Large intestine (tissue), 3 donors: Measurements from ENCODE around the gene MSLN. TPM values are rescaled to one million over a fixed set of nuclear protein-coding genes. Genes with fewer than 3 reads are reported as not detected.

Experiments
- DNase-seq, 2 donors: peaks; one replicate each; pipeline versions ENCODE4 v3.0.0 to v3.0.0-alpha.2; 2013
- H3K27ac ChIP-seq: one replicate; pipeline ENCODE4 v1.5.1; 2013; ENCODE audit warnings: low read length
- H3K27me3 ChIP-seq: 2 replicates; pipeline ENCODE4 v1.6.1; 2013; ENCODE audit warnings: low read length; ENCODE audit not compliant: control insufficient read depth, insufficient read depth
- H3K36me3 ChIP-seq: 2 replicates; pipeline ENCODE4 v1.6.1; 2013; ENCODE audit warnings: low read length; ENCODE audit not compliant: control insufficient read depth, insufficient read depth
- H3K4me1 ChIP-seq: one replicate; pipeline ENCODE4 v1.6.1; 2013; ENCODE audit warnings: low read length; ENCODE audit not compliant: control insufficient read depth, insufficient read depth
- H3K4me3 ChIP-seq: one replicate; pipeline ENCODE4 v1.5.1; 2013; ENCODE audit warnings: low read length
- H3K9me3 ChIP-seq: one replicate; pipeline ENCODE4 v1.6.1; 2013; ENCODE audit warnings: mild to moderate bottlenecking, low read depth, low read length, moderate library complexity; ENCODE audit not compliant: control insufficient read depth
- WGBS: methylation state at CpG from one replicate; pipeline ENCODE4 v1.1.5; 2013; ENCODE audit warnings: low lambda C conversion rate; ENCODE audit not compliant: insufficient coverage; 5-methylcytosine and 5-hydroxymethylcytosine counted together
- polyA plus RNA-seq: library from polyadenylated mRNA; unstranded; fragments of 120-200 nt; gene quantifications from one replicate; pipeline ENCODE4 v1.2.1, GENCODE V29; 2013

Gene MSLN
- polyA plus RNA-seq, 1 donor, result 62.0 TPM

- Histone ChIP-seq H3K27ac (no peak overlapping the region), H3K27me3 (peaks cover 8% of the 10 kb centered on the region)
- WGBS, result no CpG with 5 or more reads among the region's 16 CpGs
Observed at GRCh38 chr16:777826-778225, 17.3 kb downstream of the MSLN start.

GRCh38 chr16:778447-778846 lies 17.9 kb downstream of the MSLN start:
- WGBS, result no CpG with 5 or more reads among the region's 11 CpGs
- Histone ChIP-seq H3K27ac (no peak overlapping the region), H3K27me3 (peaks cover 8% of the 10 kb centered on the region), H3K9me3 (no peaks in the 10 kb centered on the region), H3K4me3 (no peak overlapping the region), H3K36me3 (no peaks in the 10 kb centered on the region), H3K4me1 (no peaks in the 10 kb centered on the region)
- DNase-seq, result no peak

More at GRCh38 chr16:777826-778225, 17.3 kb downstream of the MSLN start:
- no peaks in the 10 kb centered on the region for H3K4me1 ChIP-seq
- H3K4me3 ChIP-seq, result no peak overlapping the region
- H3K36me3 ChIP-seq, result no peaks in the 10 kb centered on the region
- no peak for DNase-seq
- H3K9me3 ChIP-seq, result no peaks in the 10 kb centered on the region

GRCh38 chr16:778909-779527 lies 18.5 kb downstream of the MSLN start:
- peaks cover 8% of the 10 kb centered on the region for H3K27me3 ChIP-seq
- H3K4me1 ChIP-seq, result no peaks in the 10 kb centered on the region
- no peaks in the 10 kb centered on the region for H3K36me3 ChIP-seq
- no peak for DNase-seq
- WGBS, result 100% methylated on average over 1 of the region's 6 CpGs
- H3K9me3 ChIP-seq, result no peaks in the 10 kb centered on the region
- no peak overlapping the region for H3K27ac ChIP-seq
- no peak overlapping the region for H3K4me3 ChIP-seq

GRCh38 chr16:779561-779960 lies 19.0 kb downstream of the MSLN start:
- DNase-seq, result no peak
- H3K4me1 ChIP-seq, result no peaks in the 10 kb centered on the region
- no CpG with 5 or more reads among the region's 13 CpGs for WGBS
- no peak overlapping the region for H3K4me3 ChIP-seq
- peaks cover 8% of the 10 kb centered on the region for H3K27me3 ChIP-seq
- no peaks in the 10 kb centered on the region for H3K9me3 ChIP-seq
- H3K27ac ChIP-seq, result no peak overlapping the region
- H3K36me3 ChIP-seq, result no peaks in the 10 kb centered on the region

GRCh38 chr16:780296-780695 lies 19.8 kb downstream of the MSLN start:
- H3K27me3 ChIP-seq, result peaks cover 8% of the 10 kb centered on the region

GRCh38 chr16:781346-782010 lies 20.9 kb downstream of the MSLN start:
- Histone ChIP-seq H3K27me3 (peaks cover 8% of the 10 kb centered on the region), H3K36me3 (peaks cover 7% of the 10 kb centered on the region), H3K4me1 (no peaks in the 10 kb centered on the region), H3K9me3 (no peaks in the 10 kb centered on the region), H3K4me3 (no peak overlapping the region), H3K27ac (no peak overlapping the region)
- DNase-seq, result no peak
- WGBS, result no CpG with 5 or more reads among the region's 19 CpGs

More at GRCh38 chr16:780296-780695, 19.8 kb downstream of the MSLN start:
- 96% methylated on average over 5 of the region's 16 CpGs for WGBS
- H3K4me3 ChIP-seq, result no peak overlapping the region
- H3K27ac ChIP-seq, result no peak overlapping the region
- H3K36me3 ChIP-seq, result no peaks in the 10 kb centered on the region
- H3K4me1 ChIP-seq, result no peaks in the 10 kb centered on the region
- H3K9me3 ChIP-seq, result no peaks in the 10 kb centered on the region
- no peak for DNase-seq

GRCh38 chr16:782258-782657 lies 21.7 kb downstream of the MSLN start:
- Histone ChIP-seq H3K4me3 (no peak overlapping the region), H3K36me3 (peaks cover 10% of the 10 kb centered on the region), H3K27ac (no peak overlapping the region), H3K27me3 (peaks cover 8% of the 10 kb centered on the region), H3K9me3 (no peaks in the 10 kb centered on the region), H3K4me1 (peaks cover 3% of the 10 kb centered on the region)
- no CpG with 5 or more reads among the region's 6 CpGs for WGBS
- no peak for DNase-seq

- Histone ChIP-seq H3K9me3 (no peaks in the 10 kb centered on the region), H3K27ac (no peak overlapping the region), H3K4me3 (no peak overlapping the region), H3K4me1 (peaks cover 5% of the 10 kb centered on the region), H3K27me3 (peaks cover 8% of the 10 kb centered on the region), H3K36me3 (peaks cover 10% of the 10 kb centered on the region)
- no CpG with 5 or more reads among the region's 36 CpGs for WGBS
- DNase-seq, result no peak
Observed at GRCh38 chr16:782766-783403, 22.4 kb downstream of the MSLN start.

- no peak for DNase-seq
- no peak overlapping the region for H3K4me3 ChIP-seq
- H3K27me3 ChIP-seq, result peaks cover 4% of the 10 kb centered on the region
- peaks cover 10% of the 10 kb centered on the region for H3K36me3 ChIP-seq
- H3K27ac ChIP-seq, result no peak overlapping the region
- peaks cover 5% of the 10 kb centered on the region for H3K4me1 ChIP-seq
- no CpG with 5 or more reads among the region's 17 CpGs for WGBS
- H3K9me3 ChIP-seq, result no peaks in the 10 kb centered on the region
Observed at GRCh38 chr16:783404-784161, 23.0 kb downstream of the MSLN start.

- Histone ChIP-seq H3K4me3 (no peak overlapping the region), H3K36me3 (peaks cover 10% of the 10 kb centered on the region), H3K27ac (no peak overlapping the region), H3K9me3 (no peaks in the 10 kb centered on the region), H3K4me1 (peaks cover 7% of the 10 kb centered on the region), H3K27me3 (peaks cover 4% of the 10 kb centered on the region)
- WGBS, result no CpG with 5 or more reads among the region's 19 CpGs
- no peak for DNase-seq
Observed at GRCh38 chr16:784431-784830, 23.9 kb downstream of the MSLN start.
